ENCODE data around the gene PPP2R2C. TPM values are rescaled to one million over a fixed set of nuclear protein-coding genes. Genes with fewer than 3 reads are reported as not detected.

The PPP2R2C gene
- total RNA-seq, 1 experiment from 2014 or later: 32.9 TPM

DNA sequence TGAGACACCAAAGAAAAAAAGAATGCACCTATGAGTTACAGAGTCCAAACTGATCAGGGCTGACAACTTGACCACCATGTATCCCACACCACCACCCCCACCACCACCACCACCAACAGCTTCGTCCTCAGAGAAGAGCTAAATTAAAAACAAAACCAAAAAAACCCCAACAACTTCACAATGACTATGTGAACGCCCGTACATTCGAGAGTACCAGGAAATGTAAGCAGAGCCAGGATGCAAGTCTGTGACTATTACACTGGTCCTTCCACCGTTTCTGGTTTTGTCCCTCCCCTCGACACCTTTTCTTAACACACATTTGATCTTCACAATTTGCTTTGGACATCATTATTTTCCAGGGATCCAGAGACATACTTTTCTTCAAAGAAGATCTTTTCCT is 151.8 kb downstream of the PPP2R2C start:
- intact Hi-C loops (cut with micrococcal nuclease): no loop called here
- CTCF ChIA-PET: interaction anchor here (1.4 to 1.8 kb wide), 2 partner anchors 11 to 56 kb away, joined by 3 to 9 read pairs; no protein-coding TSS in a partner anchor

More for the DNA sequence above, 151.8 kb downstream of the PPP2R2C start:
- no peaks in the 10 kb centered on the region for H3K79me2 ChIP-seq (ENCODE audit: insufficient read depth, low read length)
- H3K27me3 ChIP-seq (ENCODE audit: insufficient read depth, low read length): no peaks in the 10 kb centered on the region
- no peak overlapping the region for H3K9ac ChIP-seq (ENCODE audit: low read length)
- H3K4me3 ChIP-seq (replicated peaks in 1 of 2; ENCODE audit: low read depth in 1 of 2, low read length in 2 of 2): no peak overlapping the region
- H3K27ac ChIP-seq (ENCODE audit: low read depth, low read length): no peak overlapping the region
- peaks cover 8 to 10% of the 10 kb centered on the region in 2 experiments for H3K4me1 ChIP-seq (ENCODE audit: control insufficient read depth in 1 of 2, insufficient read depth in 2 of 2, low read length in 2 of 2)
- no peak for DNase-seq (ENCODE audit: low read depth, low spot score)
- no peak overlapping the region for H3K4me2 ChIP-seq (ENCODE audit: low read length)
- BruUV-seq (replicated peaks): no TSS peak
- no peaks in the 10 kb centered on the region for H3K9me3 ChIP-seq (ENCODE audit: control insufficient read depth in 1 of 2, insufficient read depth in 1 of 2, low read depth in 1 of 2, low read length in 2 of 2)
- POLR2A ChIA-PET: no interaction called here
- no peak for TF ChIP-seq SIN3A (IDR thresholded peaks at IDR 0.05; ENCODE audit: low read depth)
- TF ChIP-seq, protein P1, sequence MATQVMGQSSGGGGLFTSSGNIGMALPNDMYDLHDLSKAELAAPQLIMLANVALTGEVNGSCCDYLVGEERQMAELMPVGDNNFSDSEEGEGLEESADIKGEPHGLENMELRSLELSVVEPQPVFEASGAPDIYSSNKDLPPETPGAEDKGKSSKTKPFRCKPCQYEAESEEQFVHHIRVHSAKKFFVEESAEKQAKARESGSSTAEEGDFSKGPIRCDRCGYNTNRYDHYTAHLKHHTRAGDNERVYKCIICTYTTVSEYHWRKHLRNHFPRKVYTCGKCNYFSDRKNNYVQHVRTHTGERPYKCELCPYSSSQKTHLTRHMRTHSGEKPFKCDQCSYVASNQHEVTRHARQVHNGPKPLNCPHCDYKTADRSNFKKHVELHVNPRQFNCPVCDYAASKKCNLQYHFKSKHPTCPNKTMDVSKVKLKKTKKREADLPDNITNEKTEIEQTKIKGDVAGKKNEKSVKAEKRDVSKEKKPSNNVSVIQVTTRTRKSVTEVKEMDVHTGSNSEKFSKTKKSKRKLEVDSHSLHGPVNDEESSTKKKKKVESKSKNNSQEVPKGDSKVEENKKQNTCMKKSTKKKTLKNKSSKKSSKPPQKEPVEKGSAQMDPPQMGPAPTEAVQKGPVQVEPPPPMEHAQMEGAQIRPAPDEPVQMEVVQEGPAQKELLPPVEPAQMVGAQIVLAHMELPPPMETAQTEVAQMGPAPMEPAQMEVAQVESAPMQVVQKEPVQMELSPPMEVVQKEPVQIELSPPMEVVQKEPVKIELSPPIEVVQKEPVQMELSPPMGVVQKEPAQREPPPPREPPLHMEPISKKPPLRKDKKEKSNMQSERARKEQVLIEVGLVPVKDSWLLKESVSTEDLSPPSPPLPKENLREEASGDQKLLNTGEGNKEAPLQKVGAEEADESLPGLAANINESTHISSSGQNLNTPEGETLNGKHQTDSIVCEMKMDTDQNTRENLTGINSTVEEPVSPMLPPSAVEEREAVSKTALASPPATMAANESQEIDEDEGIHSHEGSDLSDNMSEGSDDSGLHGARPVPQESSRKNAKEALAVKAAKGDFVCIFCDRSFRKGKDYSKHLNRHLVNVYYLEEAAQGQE (IDR thresholded peaks at IDR 0.05; ENCODE audit: low read depth): no peak
- no peak for TF ChIP-seq EGR1 (IDR thresholded peaks at IDR 0.05; ENCODE audit: low read depth)
- TF ChIP-seq ZBTB33 (IDR thresholded peaks at IDR 0.05; ENCODE audit: extremely low read depth, insufficient replicate concordance, low read length): no peak
- TF ChIP-seq EZH2 (IDR thresholded peaks at IDR 0.05): no peak
- TF ChIP-seq SP1 (IDR thresholded peaks at IDR 0.05; ENCODE audit: low read depth): no peak
- no peak for TF ChIP-seq SRF (IDR thresholded peaks at IDR 0.05; ENCODE audit: low read depth)
- TF ChIP-seq JUND (IDR thresholded peaks at IDR 0.05): no peak
- TF ChIP-seq ELF1 (IDR thresholded peaks at IDR 0.05; ENCODE audit: borderline replicate concordance, low read depth): no peak
- no peak for TF ChIP-seq FOSL1 (IDR thresholded peaks at IDR 0.05; ENCODE audit: low read depth)
- TF ChIP-seq POLR2AphosphoS5 (IDR thresholded peaks at IDR 0.05; ENCODE audit: low read depth, low read length): no peak
- TF ChIP-seq ZFX (IDR thresholded peaks at IDR 0.05): no peak
- TF ChIP-seq CBX3 (IDR thresholded peaks at IDR 0.05; ENCODE audit: low read depth): no peak
- no peak for TF ChIP-seq RAD21 (IDR thresholded peaks at IDR 0.05; ENCODE audit: low read depth)
- no peak for TF ChIP-seq ATF3 (IDR thresholded peaks at IDR 0.05)
- no peak for TF ChIP-seq YY1 (IDR thresholded peaks at IDR 0.05; ENCODE audit: extremely low read depth, insufficient replicate concordance, low read depth, low read length)
- H4K20me1 ChIP-seq (ENCODE audit: insufficient read depth): no peaks in the 10 kb centered on the region
- RAD21 ChIA-PET (ENCODE audit: low non-redundant PET in 1 of 2, low total read pairs in 2 of 2, uncharacterized antibody in 2 of 2, unreplicated experiment in 2 of 2): no interaction called here
- no peaks in the 10 kb centered on the region for H3K36me3 ChIP-seq (ENCODE audit: control insufficient read depth in 1 of 2, insufficient read depth in 2 of 2, low read length in 2 of 2)
- no peak for ATAC-seq
- H2AFZ ChIP-seq (ENCODE audit: low read depth, low read length, poor library complexity, severe bottlenecking): no peak overlapping the region
- H3K9me2 ChIP-seq (ENCODE audit: insufficient read depth): no peaks in the 10 kb centered on the region

Data from HCT116 (cell line).